A549 (cell line): ENCODE measurements around the gene ADAMTS16. TPM values are rescaled to one million over a fixed set of nuclear protein-coding genes. Genes with fewer than 3 reads are reported as not detected.

Source experiments
- ATAC-seq, 2 experiments: fragments of 200-7000 bp in 1 of 2; fragments of >200 bp in 1 of 2; cut with Nextera tagmentation in 1 of 2; cut with Tn5 transposase in 1 of 2; 3 replicates each; pipeline versions ENCODE4 v1.8.0 to v1.9.1; 2018 to 2020; ENCODE audit warnings: mild to moderate bottlenecking in 1 of 2, moderate library complexity in 1 of 2
- CTCF ChIA-PET: fragments of 300-600 bp; sonication (Branson Sonifier 250); formaldehyde crosslinking; extraction: SDS; loops from one replicate; lab custom pipeline; 2021; ENCODE audit warnings: antibody characterized with exemption, inconsistent platforms; lab: Yijun Ruan, JAX
- POLR2A ChIA-PET: fragments of 350-600 bp; formaldehyde crosslinking; extraction: SDS; loops from one replicate; lab custom pipeline; 2021; ENCODE audit warnings: antibody characterized with exemption, inconsistent platforms; lab: Yijun Ruan, JAX
- DNase-seq, 2 experiments: peaks; one replicate each; pipeline versions ENCODE4 v3.0.0 to v3.0.0-alpha.2; 2011 to 2016; ENCODE audit warnings: low read depth in 1 of 2, low spot score in 1 of 2
- FAIRE-seq: peaks from 2 replicates; lab custom pipeline; 2011; peaks lifted over from hg19 to GRCh38; lab: Jason Lieb, UNC
- H3K27ac ChIP-seq, 2 experiments: fragments of >200 bp; sonication (Bioruptor Twin); formaldehyde crosslinking; 3 replicates each; pipeline ENCODE4 v1.5.1; 2016 to 2017
- H3K4me1 ChIP-seq: fragments of >200 bp; sonication (Bioruptor Twin); formaldehyde crosslinking; 3 replicates; pipeline ENCODE4 v1.6.1; 2016
- H3K4me2 ChIP-seq: fragments of >200 bp; sonication (Bioruptor Twin); formaldehyde crosslinking; 3 replicates; pipeline ENCODE4 v1.6.1; 2016
- H3K4me3 ChIP-seq: fragments of >200 bp; sonication (Bioruptor Twin); formaldehyde crosslinking; 3 replicates; pipeline ENCODE4 v1.5.1; 2016
- H3K9me3 ChIP-seq: fragments of >200 bp; sonication (Bioruptor Twin); formaldehyde crosslinking; 3 replicates; pipeline ENCODE4 v1.6.1; 2016
- ATOH8 ChIP-seq: fragments of 250-450 bp; sonication (Bioruptor Pico); IDR thresholded peaks from 2 replicates; pipeline ENCODE4 v1.5.0; 2020; ENCODE audit warnings: low read depth, mild to moderate bottlenecking, moderate library complexity
- BCL3 ChIP-seq: fragments of >200 bp; sonication (Bioruptor Twin); formaldehyde crosslinking; IDR thresholded peaks from 3 replicates; pipeline ENCODE4 v1.6.1; 2016
- CBX2 ChIP-seq: fragments of 200-600 bp; sonication (generic); IDR thresholded peaks from 2 replicates; pipeline ENCODE4 v1.6.1; 2016; ENCODE audit warnings: low read depth, mild to moderate bottlenecking, borderline replicate concordance
- CHD4 ChIP-seq: fragments of 200-600 bp; sonication (generic); IDR thresholded peaks from 2 replicates; pipeline ENCODE4 v1.6.1; 2016; ENCODE audit warnings: antibody characterized with exemption, mild to moderate bottlenecking, borderline replicate concordance
- CTCF ChIP-seq: fragments of >200 bp; sonication (Bioruptor Twin); formaldehyde crosslinking; IDR thresholded peaks from 3 replicates; pipeline ENCODE4 v1.5.1; 2016
- ESRRA ChIP-seq: fragments of 150-350 bp; IDR thresholded peaks from 2 replicates; pipeline ENCODE4 v1.6.1; 2014; ENCODE audit warnings: mild to moderate bottlenecking, low read length, borderline replicate concordance
- FOSB ChIP-seq: fragments of 250-450 bp; sonication (Bioruptor Pico); IDR thresholded peaks from 2 replicates; pipeline ENCODE4 v1.5.0; 2020; ENCODE audit warnings: mild to moderate bottlenecking, moderate library complexity
- FOXS1 ChIP-seq: fragments of 250-450 bp; sonication (Bioruptor Pico); IDR thresholded peaks from 2 replicates; pipeline ENCODE4 v1.5.0; 2020; ENCODE audit warnings: mild to moderate bottlenecking, moderate library complexity
- GATA3 ChIP-seq: IDR thresholded peaks from 2 replicates; pipeline ENCODE4 v1.6.1; 2012; ENCODE audit warnings: borderline replicate concordance
- HDAC2 ChIP-seq: fragments of 200-600 bp; sonication (generic); IDR thresholded peaks from 2 replicates; pipeline ENCODE4 v1.6.1; 2016
- HOXA7 ChIP-seq: fragments of 250-450 bp; sonication (Bioruptor Pico); IDR thresholded peaks from 2 replicates; pipeline ENCODE4 v1.5.0; 2020; ENCODE audit warnings: mild to moderate bottlenecking, moderate library complexity
- HOXB13 ChIP-seq: fragments of 250-450 bp; sonication (Bioruptor Pico); IDR thresholded peaks from 2 replicates; pipeline ENCODE4 v1.5.0; 2020; ENCODE audit warnings: low read depth, mild to moderate bottlenecking, moderate library complexity
- JUNB ChIP-seq: fragments of >200 bp; sonication (Bioruptor Twin); formaldehyde crosslinking; IDR thresholded peaks from 2 replicates; pipeline ENCODE4 v1.6.1; 2016
- MAX ChIP-seq: IDR thresholded peaks from 2 replicates; pipeline ENCODE4 v1.6.1; 2012
- NR3C1 ChIP-seq: fragments of >200 bp; sonication (Bioruptor Twin); formaldehyde crosslinking; IDR thresholded peaks from 3 replicates; pipeline ENCODE4 v1.6.1; 2017
- PHF8 ChIP-seq: fragments of 200-600 bp; sonication (generic); IDR thresholded peaks from 2 replicates; pipeline ENCODE4 v1.6.1; 2016; ENCODE audit warnings: low read depth, mild to moderate bottlenecking, antibody characterized with exemption, moderate library complexity, borderline replicate concordance
- POLR2AphosphoS2 ChIP-seq: conservative IDR thresholded peaks from 2 replicates; pipeline ENCODE4 v1.6.1; 2012; ENCODE audit warnings: low read length, improper control_type of control experiment, inconsistent platforms
- RCOR1 ChIP-seq: fragments of 150-350 bp; IDR thresholded peaks from 2 replicates; pipeline ENCODE4 v1.6.1; 2014; ENCODE audit warnings: antibody characterized with exemption, low read length, low read depth
- REST ChIP-seq: fragments of 200-600 bp; sonication (generic); IDR thresholded peaks from 2 replicates; pipeline ENCODE4 v1.6.1; 2016; ENCODE audit warnings: antibody characterized with exemption, mild to moderate bottlenecking, moderate library complexity
- SMC3 ChIP-seq: fragments of >200 bp; sonication (Bioruptor Twin); formaldehyde crosslinking; IDR thresholded peaks from 3 replicates; pipeline ENCODE4 v1.6.1; 2018; ENCODE audit warnings: inconsistent platforms
- SREBF2 ChIP-seq: fragments of 450-650 bp; IDR thresholded peaks from 2 replicates; pipeline ENCODE4 v1.6.1; 2014; ENCODE audit warnings: mild to moderate bottlenecking, moderate library complexity
- TFCP2L1 ChIP-seq: fragments of 250-450 bp; sonication (Bioruptor Pico); IDR thresholded peaks from 2 replicates; pipeline ENCODE4 v1.5.0; 2021; ENCODE audit warnings: mild to moderate bottlenecking
- USF2 ChIP-seq: fragments of 450-650 bp; IDR thresholded peaks from 2 replicates; pipeline ENCODE4 v1.6.1; 2014; ENCODE audit warnings: antibody characterized with exemption
- ZFP36 ChIP-seq: fragments of 450-650 bp; IDR thresholded peaks from 2 replicates; pipeline ENCODE4 v1.6.1; 2014; ENCODE audit warnings: borderline replicate concordance; ENCODE audit not compliant: partially characterized antibody
- ZSCAN20 ChIP-seq: fragments of 250-450 bp; sonication (Bioruptor Pico); IDR thresholded peaks from 2 replicates; pipeline ENCODE4 v1.8.0; 2022; ENCODE audit warnings: mild to moderate bottlenecking, moderate library complexity
- WGBS: methylation state at CpG from one replicate; pipeline ENCODE4 v1.1.6; 2017; ENCODE audit errors: missing lambda C conversion rate; 5-methylcytosine and 5-hydroxymethylcytosine counted together
- polyA plus RNA-seq, 4 experiments: library from polyadenylated mRNA; depleted of rRNA in 3 of 4; stranded (reverse); fragments of >200 nt; fragmentation: RNase III in 1 of 4; extraction: RNeasy Plus Mini Kit Qiagen cat#74134 plus additional on column Dnase treatment in 1 of 4; gene quantifications; 2 replicates in 3 of 4; 3 replicates in 1 of 4; pipeline ENCODE4 v1.2.3, GENCODE V29; 2011 to 2017

The ADAMTS16 gene
- polyA plus RNA-seq, 2 of the 4 experiments (the other 2 are of a cell fraction) = 0.71 to 1.0 TPM

GRCh38 chr5:5191906-5192305 is 51.8 kb downstream of the ADAMTS16 start:
- Histone ChIP-seq H3K4me3 (no peak overlapping the region), H3K4me1 (peaks cover 8% of the 10 kb centered on the region; the same call in 2 of the 3 replicates), H3K27ac (no peak overlapping the region), H3K4me2 (no peak overlapping the region)
- ATAC-seq (no peak), DNase-seq (no peak), FAIRE-seq (no peak)
- ChIA-PET POLR2A (no interaction called here), CTCF (no interaction called here)
- WGBS = 69% methylated on average over 3 of the region's 3 CpGs
- TF ChIP-seq NR3C1 = no peak
- TF ChIP-seq REST = no peak
- no peak for TF ChIP-seq GATA3
- TF ChIP-seq PHF8 = no peak
- no peak for TF ChIP-seq CHD4
- TF ChIP-seq USF2 = no peak
- TF ChIP-seq POLR2AphosphoS2 = no peak
- no peak for TF ChIP-seq FOSB (CRISPR knock-in tag)
- TF ChIP-seq ATOH8 = no peak
- TF ChIP-seq ESRRA = no peak
- TF ChIP-seq SREBF2 = no peak
- no peak for TF ChIP-seq ZFP36
- TF ChIP-seq JUNB = no peak
- TF ChIP-seq TFCP2L1 (CRISPR knock-in tag) = no peak
- no peak for TF ChIP-seq HDAC2
- no peak for TF ChIP-seq CBX2
- no peak for TF ChIP-seq BCL3
- TF ChIP-seq, all 56 proteins: peak for 0
- H3K9me3 ChIP-seq = no peaks in the 10 kb centered on the region

GRCh38 chr5:5192681-5193080 is 52.6 kb downstream of the ADAMTS16 start:
- H3K4me1 ChIP-seq = peaks cover 8% of the 10 kb centered on the region; the same call in 2 of the 3 replicates
- DNase-seq = no peak
- CTCF ChIA-PET = interaction anchor here (1.1 kb wide), 1 partner anchor 17 kb away, joined by 3 read pairs; no protein-coding TSS in a partner anchor
- FAIRE-seq = no peak
- no peak for ATAC-seq
- H3K4me3 ChIP-seq = no peak overlapping the region
- no peaks in the 10 kb centered on the region for H3K9me3 ChIP-seq
- WGBS = 86% methylated on average over 2 of the region's 2 CpGs
- H3K4me2 ChIP-seq = no peak overlapping the region
- H3K27ac ChIP-seq = no peak overlapping the region
- POLR2A ChIA-PET = no interaction called here
- TF ChIP-seq CTCF (no peak), HOXB13 (CRISPR knock-in tag) (no peak), HOXA7 (no peak), RCOR1 (no peak), USF2 (no peak), SMC3 (no peak), ZSCAN20 (CRISPR knock-in tag) (no peak), REST (no peak), SREBF2 (no peak), HDAC2 (no peak), MAX (no peak), JUNB (no peak), FOXS1 (CRISPR knock-in tag) (no peak)
